Smooth muscle cell (in vitro differentiated cells): ENCODE measurements around the gene FUT9. TPM values are rescaled to one million over a fixed set of nuclear protein-coding genes. Genes with fewer than 3 reads are reported as not detected.

Experiments
- DNase-seq: peaks from one replicate; lab custom pipeline; 2025; ENCODE audit not compliant: unreplicated experiment; lab: John Stamatoyannopoulos, UW
- H2AFZ ChIP-seq: fragments of 200-600 bp; sonication (generic); 2 replicates; pipeline ENCODE4 v1.6.0; 2016; ENCODE audit warnings: antibody characterized with exemption, low read depth, mild to moderate bottlenecking
- H3F3A ChIP-seq: fragments of 200-600 bp; sonication (generic); 2 replicates; pipeline ENCODE4 v1.6.0; 2017; ENCODE audit warnings: antibody characterized with exemption, low read depth
- H3K27ac ChIP-seq: fragments of 200-600 bp; sonication (generic); 2 replicates; pipeline ENCODE4 v1.5.1; 2016; ENCODE audit warnings: low read depth, mild to moderate bottlenecking
- H3K27me3 ChIP-seq: fragments of 200-600 bp; sonication (generic); 2 replicates; pipeline ENCODE4 v1.6.1; 2016; ENCODE audit warnings: low read depth, mild to moderate bottlenecking
- H3K36me3 ChIP-seq: fragments of 200-600 bp; sonication (generic); 2 replicates; pipeline ENCODE4 v1.5.1; 2016; ENCODE audit warnings: low read depth
- H3K4me1 ChIP-seq: fragments of 200-600 bp; sonication (generic); 2 replicates; pipeline ENCODE4 v1.5.1; 2016; ENCODE audit warnings: low read depth
- H3K4me2 ChIP-seq: fragments of 200-600 bp; sonication (generic); 2 replicates; pipeline ENCODE4 v1.6.0; 2016; ENCODE audit warnings: mild to moderate bottlenecking
- H3K4me3 ChIP-seq: fragments of 200-600 bp; sonication (generic); 2 replicates; pipeline ENCODE4 v1.5.1; 2016; ENCODE audit warnings: mild to moderate bottlenecking
- H3K79me2 ChIP-seq: fragments of 200-600 bp; sonication (generic); 2 replicates; pipeline ENCODE4 v1.6.0; 2016; ENCODE audit warnings: low read depth, mild to moderate bottlenecking
- H3K9ac ChIP-seq: fragments of 200-600 bp; sonication (generic); 2 replicates; pipeline ENCODE4 v1.6.0; 2016; ENCODE audit warnings: low read depth
- H3K9me3 ChIP-seq: fragments of 200-600 bp; sonication (generic); replicated peaks from 2 replicates; pipeline ENCODE4 v1.5.1; 2016; ENCODE audit warnings: low read depth
- H4K20me1 ChIP-seq: fragments of 200-600 bp; sonication (generic); 2 replicates; pipeline ENCODE4 v1.6.0; 2016; ENCODE audit warnings: low read depth
- CTCF ChIP-seq: fragments of 200-600 bp; sonication (generic); IDR thresholded peaks from 2 replicates; pipeline ENCODE4 v1.5.1; 2017; ENCODE audit warnings: borderline replicate concordance, mild to moderate bottlenecking, antibody characterized with exemption; ENCODE audit not compliant: insufficient read depth, poor library complexity, severe bottlenecking
- WGBS: methylation state at CpG from one replicate; pipeline ENCODE4 v1.1.7; 2016; ENCODE audit warnings: low lambda C conversion rate; 5-methylcytosine and 5-hydroxymethylcytosine counted together
- polyA plus RNA-seq: library from polyadenylated mRNA; unstranded; fragments of >200 nt; fragmentation: Nextera tagmentation; extraction: Ambion mirVana; gene quantifications from 2 replicates; pipeline ENCODE4 v1.2.1, GENCODE V29; 2016
- total RNA-seq: library from RNA; depleted of rRNA; stranded (reverse); fragments of >200 nt; gene quantifications from 2 replicates; pipeline ENCODE4 v1.2.3, GENCODE V29; 2014

The FUT9 gene
- total and polyA plus RNA-seq, 2 experiments from 2014 or later = 0.04 TPM; not detected in 1

- Histone ChIP-seq H3K27ac (no peak overlapping the region), H3K4me2 (no peak overlapping the region), H3K4me1 (no peaks in the 10 kb centered on the region), H4K20me1 (no peaks in the 10 kb centered on the region), H3F3A (no peaks in the 10 kb centered on the region), H3K79me2 (no peaks in the 10 kb centered on the region), H3K27me3 (no peaks in the 10 kb centered on the region), H3K9ac (no peak overlapping the region), H3K36me3 (no peaks in the 10 kb centered on the region), H3K4me3 (no peak overlapping the region), H3K9me3 (no peaks in the 10 kb centered on the region), H2AFZ (no peak overlapping the region)
- TF ChIP-seq CTCF = no peak
- WGBS = 85% methylated on average over 2 of the region's 2 CpGs
- DNase-seq = no peak
Observed at GRCh38 chr6:96234444-96234843, 218.7 kb downstream of the FUT9 start.

- no peak overlapping the region for H3K9ac ChIP-seq
- peak overlapping the region; percentile 81 for H3K27ac ChIP-seq
- no peak overlapping the region for H3K4me2 ChIP-seq
- no peaks in the 10 kb centered on the region for H3F3A ChIP-seq
- H3K27me3 ChIP-seq = no peaks in the 10 kb centered on the region
- H2AFZ ChIP-seq = no peak overlapping the region
- no peaks in the 10 kb centered on the region for H3K9me3 ChIP-seq
- H3K36me3 ChIP-seq = no peaks in the 10 kb centered on the region
- H4K20me1 ChIP-seq = no peaks in the 10 kb centered on the region
- no peak for DNase-seq
- no peak overlapping the region for H3K4me3 ChIP-seq
- TF ChIP-seq CTCF = no peak
- H3K4me1 ChIP-seq = no peaks in the 10 kb centered on the region
- WGBS = 86% methylated on average over 5 of the region's 5 CpGs
- H3K79me2 ChIP-seq = no peaks in the 10 kb centered on the region
Observed at GRCh38 chr6:96235927-96236326, 220.2 kb downstream of the FUT9 start.

GRCh38 chr6:96236471-96236870 lies 220.7 kb downstream of the FUT9 start:
- no peaks in the 10 kb centered on the region for H3K79me2 ChIP-seq
- no peak for DNase-seq
- H3K27me3 ChIP-seq = no peaks in the 10 kb centered on the region
- H3F3A ChIP-seq = no peaks in the 10 kb centered on the region
- no peak overlapping the region for H3K4me3 ChIP-seq
- H3K4me1 ChIP-seq = no peaks in the 10 kb centered on the region
- H3K4me2 ChIP-seq = no peak overlapping the region
- H3K27ac ChIP-seq = peak overlapping the region; percentile 38
- no peak overlapping the region for H2AFZ ChIP-seq
- no peaks in the 10 kb centered on the region for H3K36me3 ChIP-seq
- 85% methylated on average over 3 of the region's 3 CpGs for WGBS
- H3K9me3 ChIP-seq = no peaks in the 10 kb centered on the region
- no peaks in the 10 kb centered on the region for H4K20me1 ChIP-seq
- TF ChIP-seq CTCF = no peak
- no peak overlapping the region for H3K9ac ChIP-seq

GRCh38 chr6:96237638-96238347 lies 222.0 kb downstream of the FUT9 start:
- H3K27me3 ChIP-seq = no peaks in the 10 kb centered on the region
- no peak overlapping the region for H3K27ac ChIP-seq
- H3K79me2 ChIP-seq = no peaks in the 10 kb centered on the region
- DNase-seq = no peak
- H3K9ac ChIP-seq = no peak overlapping the region
- H3F3A ChIP-seq = no peaks in the 10 kb centered on the region
- no peak overlapping the region for H3K4me3 ChIP-seq
- H2AFZ ChIP-seq = no peak overlapping the region
- WGBS = 83% methylated on average over 3 of the region's 3 CpGs
- no peaks in the 10 kb centered on the region for H3K36me3 ChIP-seq
- TF ChIP-seq CTCF = no peak
- no peak overlapping the region for H3K4me2 ChIP-seq
- H4K20me1 ChIP-seq = no peaks in the 10 kb centered on the region
- H3K9me3 ChIP-seq = no peaks in the 10 kb centered on the region
- no peaks in the 10 kb centered on the region for H3K4me1 ChIP-seq
